ENCODE results near the gene SPHK1.

DNA sequence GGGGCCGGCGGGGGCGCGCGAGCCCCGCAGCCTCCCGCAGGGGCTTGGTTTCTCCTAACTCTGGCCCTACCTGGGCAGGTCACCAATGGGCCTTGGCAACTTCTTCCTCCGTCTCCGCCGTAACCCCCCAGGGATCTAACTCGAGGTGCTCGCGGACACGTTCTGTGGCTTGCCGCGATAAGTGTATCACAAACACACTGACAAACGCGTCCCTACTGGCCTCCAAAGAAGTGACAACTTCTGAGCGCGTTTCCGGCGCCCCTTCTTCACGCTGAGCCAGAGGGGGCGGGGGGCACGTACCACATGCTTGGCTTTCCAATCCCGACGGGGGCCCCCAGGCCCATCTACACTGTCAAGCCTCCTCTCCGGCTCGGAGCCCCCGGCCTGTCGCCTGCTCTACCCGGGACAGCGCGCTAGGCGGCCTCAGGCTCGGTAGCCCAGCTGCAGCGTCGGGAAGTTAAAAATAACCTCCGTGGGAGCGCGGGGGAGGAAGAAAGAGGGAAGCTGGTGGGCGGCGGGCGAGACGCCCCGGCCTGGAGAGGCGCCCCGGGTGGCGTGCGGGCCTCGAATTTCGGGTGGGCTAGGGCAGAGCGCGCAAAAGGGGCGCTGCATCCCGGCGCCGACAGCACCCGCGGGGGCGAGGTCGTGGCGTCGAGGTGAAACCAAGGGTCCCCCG is 725 bp upstream of the SPHK1 start:
- TF ChIP-seq, protein P1, sequence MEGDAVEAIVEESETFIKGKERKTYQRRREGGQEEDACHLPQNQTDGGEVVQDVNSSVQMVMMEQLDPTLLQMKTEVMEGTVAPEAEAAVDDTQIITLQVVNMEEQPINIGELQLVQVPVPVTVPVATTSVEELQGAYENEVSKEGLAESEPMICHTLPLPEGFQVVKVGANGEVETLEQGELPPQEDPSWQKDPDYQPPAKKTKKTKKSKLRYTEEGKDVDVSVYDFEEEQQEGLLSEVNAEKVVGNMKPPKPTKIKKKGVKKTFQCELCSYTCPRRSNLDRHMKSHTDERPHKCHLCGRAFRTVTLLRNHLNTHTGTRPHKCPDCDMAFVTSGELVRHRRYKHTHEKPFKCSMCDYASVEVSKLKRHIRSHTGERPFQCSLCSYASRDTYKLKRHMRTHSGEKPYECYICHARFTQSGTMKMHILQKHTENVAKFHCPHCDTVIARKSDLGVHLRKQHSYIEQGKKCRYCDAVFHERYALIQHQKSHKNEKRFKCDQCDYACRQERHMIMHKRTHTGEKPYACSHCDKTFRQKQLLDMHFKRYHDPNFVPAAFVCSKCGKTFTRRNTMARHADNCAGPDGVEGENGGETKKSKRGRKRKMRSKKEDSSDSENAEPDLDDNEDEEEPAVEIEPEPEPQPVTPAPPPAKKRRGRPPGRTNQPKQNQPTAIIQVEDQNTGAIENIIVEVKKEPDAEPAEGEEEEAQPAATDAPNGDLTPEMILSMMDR (IDR thresholded peaks at IDR 0.05; ENCODE audit: low read length) = peak; percentile 34; the same call in 1 of the 2 replicates
- TF ChIP-seq EZH2 (IDR thresholded peaks at IDR 0.05; ENCODE audit: borderline replicate concordance, low read length) = no peak

Measured in OCI-LY1 (cell line).